HepG2 (cell line): ENCODE data around the gene ZNF17. TPM values are rescaled to one million over a fixed set of nuclear protein-coding genes. Genes with fewer than 3 reads are reported as not detected.

Source experiments
- FOXA1 ChIP-seq, 2 experiments: fragments of 450-650 bp in 1 of 2; sonication (generic) in 1 of 2; formaldehyde crosslinking in 1 of 2; IDR thresholded peaks; 2 replicates each; pipeline versions ENCODE4 v1.4.0 to v1.6.1; 2016 to 2020; ENCODE audit warnings: missing genetic modification reagents in 1 of 2
- FOXA3 ChIP-seq: IDR thresholded peaks from 2 replicates; pipeline ENCODE4 v1.6.1; 2016; ENCODE audit warnings: missing genetic modification reagents, missing compliant biosample characterization
- GPN1 ChIP-seq: sonication (generic); formaldehyde crosslinking; IDR thresholded peaks from 2 replicates; pipeline ENCODE4 v1.5.1; 2020; ENCODE audit warnings: missing genetic modification reagents, borderline replicate concordance
- HIVEP1 ChIP-seq: sonication (generic); formaldehyde crosslinking; IDR thresholded peaks from 2 replicates; pipeline ENCODE4 v1.4.0; 2020; ENCODE audit warnings: mild to moderate bottlenecking, missing genetic modification reagents
- HMG20A ChIP-seq: IDR thresholded peaks from 2 replicates; pipeline ENCODE4 v1.6.1; 2016; ENCODE audit warnings: borderline replicate concordance
- ISL2 ChIP-seq: sonication (generic); formaldehyde crosslinking; IDR thresholded peaks from 2 replicates; pipeline ENCODE4 v1.5.0; 2020; ENCODE audit warnings: missing genetic modification reagents
- PITX1 ChIP-seq: sonication (generic); formaldehyde crosslinking; IDR thresholded peaks from 2 replicates; pipeline ENCODE4 v1.5.1; 2020; ENCODE audit warnings: mild to moderate bottlenecking, missing genetic modification reagents
- SNRNP70 ChIP-seq: fragments of 200-400 bp; formaldehyde crosslinking; IDR thresholded peaks from 2 replicates; pipeline ENCODE4 v1.6.1; 2017; ENCODE audit warnings: mild to moderate bottlenecking, low read depth, low read length, moderate library complexity
- SOX13 ChIP-seq, 3 experiments: fragments of 450-650 bp in 1 of 3; sonication (generic) in 1 of 3; formaldehyde crosslinking in 1 of 3; IDR thresholded peaks in 2 of 3; conservative IDR thresholded peaks in 1 of 3; 2 replicates each; pipeline versions ENCODE4 v1.5.0 to v1.6.1; 2016 to 2020; ENCODE audit warnings: antibody characterized with exemption in 1 of 3, mild to moderate bottlenecking in 1 of 3, missing compliant biosample characterization in 1 of 3, missing genetic modification reagents in 1 of 3, moderate library complexity in 1 of 3
- ZFAT ChIP-seq: sonication (generic); formaldehyde crosslinking; conservative IDR thresholded peaks from 2 replicates; pipeline ENCODE4 v1.8.1; 2023; ENCODE audit warnings: missing genetic modification reagents, inconsistent platforms
- ZKSCAN8 ChIP-seq: IDR thresholded peaks from 2 replicates; pipeline ENCODE4 v1.6.1; 2016; ENCODE audit warnings: borderline replicate concordance, missing genetic modification reagents, missing compliant biosample characterization
- ZMYM2 ChIP-seq: sonication (generic); formaldehyde crosslinking; IDR thresholded peaks from 2 replicates; pipeline ENCODE4 v1.8.0; 2022; ENCODE audit warnings: mild to moderate bottlenecking, missing genetic modification reagents
- ZNF143 ChIP-seq: sonication (generic); formaldehyde crosslinking; IDR thresholded peaks from 2 replicates; pipeline ENCODE4 v1.4.0; 2020; ENCODE audit warnings: missing genetic modification reagents
- ZNF333 ChIP-seq: sonication (generic); formaldehyde crosslinking; IDR thresholded peaks from 2 replicates; pipeline ENCODE4 v1.4.0; 2020; ENCODE audit warnings: mild to moderate bottlenecking, missing genetic modification reagents, borderline replicate concordance
- ZNF430 ChIP-seq: sonication (generic); formaldehyde crosslinking; IDR thresholded peaks from 2 replicates; pipeline ENCODE4 v1.9.0; 2021; ENCODE audit warnings: mild to moderate bottlenecking, missing genetic modification reagents
- ZNF747 ChIP-seq: sonication (generic); formaldehyde crosslinking; IDR thresholded peaks from 2 replicates; pipeline ENCODE4 v1.8.1; 2023; ENCODE audit warnings: missing genetic modification reagents, mild to moderate bottlenecking, borderline replicate concordance
- ZNF777 ChIP-seq: sonication (generic); formaldehyde crosslinking; IDR thresholded peaks from 2 replicates; pipeline ENCODE4 v1.4.0; 2020; ENCODE audit warnings: missing genetic modification reagents
- ZNF891 ChIP-seq: sonication (generic); formaldehyde crosslinking; IDR thresholded peaks from 2 replicates; pipeline ENCODE4 v1.5.0; 2020; ENCODE audit warnings: mild to moderate bottlenecking, missing genetic modification reagents
- polyA plus RNA-seq, 8 experiments: library from polyadenylated mRNA; depleted of rRNA in 3 of 8; stranded (reverse) in 7 of 8; unstranded in 1 of 8; fragments of >200 nt; fragmentation: Illumina TruSeq in 4 of 8; extraction: Trizol in 4 of 8; gene quantifications; 2 replicates each; pipeline versions ENCODE4 v1.2.1 to v1.2.3, GENCODE V29; 2011 to 2016; ENCODE audit warnings: low read depth in 4 of 8, missing spikeins in 1 of 8, mixed read lengths in 1 of 8; ENCODE audit not compliant: insufficient read depth in 1 of 8
- total RNA-seq, 5 experiments: library from RNA; depleted of rRNA; stranded (reverse); fragments of >200 nt; fragmentation: Illumina TruSeq; extraction: Trizol; gene quantifications; 2 replicates each; pipeline ENCODE4 v1.2.3, GENCODE V29; 2016; ENCODE audit warnings: low read depth in 1 of 5
- TF ChIP-seq, protein P1 (sequence below): sonication (generic); formaldehyde crosslinking; IDR thresholded peaks from 2 replicates; pipeline ENCODE4 v1.8.0; 2022; ENCODE audit warnings: missing genetic modification reagents, mild to moderate bottlenecking, inconsistent platforms, borderline replicate concordance
- TF ChIP-seq, protein P2 (sequence below): sonication (generic); formaldehyde crosslinking; IDR thresholded peaks from 2 replicates; pipeline ENCODE4 v1.5.1; 2020; ENCODE audit warnings: mild to moderate bottlenecking, missing genetic modification reagents, moderate library complexity
- TF ChIP-seq, protein P3 (sequence below), 2 experiments: sonication (generic) in 1 of 2; formaldehyde crosslinking in 1 of 2; IDR thresholded peaks; 2 replicates each; pipeline versions ENCODE4 v1.4.0 to v1.6.1; 2018 to 2020; ENCODE audit warnings: missing genetic modification reagents in 2 of 2, borderline replicate concordance in 1 of 2, low read depth in 1 of 2, mild to moderate bottlenecking in 1 of 2, missing biosample characterization in 1 of 2
- TF ChIP-seq, protein P4 (sequence below): sonication (generic); formaldehyde crosslinking; IDR thresholded peaks from 2 replicates; pipeline ENCODE4 v1.8.1; 2023; ENCODE audit warnings: missing genetic modification reagents, mild to moderate bottlenecking, borderline replicate concordance
- TF ChIP-seq, protein P5 (sequence below): IDR thresholded peaks from 2 replicates; pipeline ENCODE4 v1.6.1; 2012; ENCODE audit warnings: low read depth, low read length, improper control_type of control experiment

ZNF17 gene
- total and polyA plus RNA-seq, 2 of the 13 experiments (the other 11 are each of a cell fraction or from before 2014, with no cell fraction given) = 3.7 to 10.1 TPM

DNA sequence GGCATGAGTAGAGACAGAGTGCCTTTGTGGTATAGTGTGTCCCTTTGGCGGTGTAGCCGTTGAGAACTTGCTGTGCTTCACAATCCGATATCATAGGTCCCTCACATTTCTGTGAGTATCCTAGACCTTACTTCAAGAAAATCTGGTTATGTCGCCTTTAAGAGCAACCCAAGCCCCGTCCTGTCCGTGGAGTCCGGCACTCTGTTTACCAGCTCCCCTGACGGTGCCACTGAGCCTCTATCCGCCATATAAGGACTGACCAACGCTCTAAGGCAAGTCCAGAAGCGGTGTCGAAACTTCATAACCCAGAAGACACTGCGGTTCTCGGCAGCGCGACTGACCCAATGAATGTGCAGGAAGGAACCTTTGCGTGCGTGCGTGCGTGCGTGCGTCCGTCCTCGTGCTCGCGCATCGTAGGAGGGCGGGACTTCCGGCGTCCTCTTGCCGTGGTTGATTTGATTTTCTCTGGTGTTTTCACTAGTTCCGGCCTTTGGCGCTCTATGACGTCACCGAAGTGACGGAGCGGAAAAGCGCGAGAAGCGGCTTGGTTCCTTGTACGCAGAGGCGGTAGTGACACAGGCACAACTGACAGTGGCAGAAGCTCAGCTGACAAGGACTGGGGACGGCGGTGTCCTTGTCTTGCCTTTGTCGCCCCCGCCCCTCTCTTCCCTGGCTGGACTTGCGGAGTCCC is 47.8 kb upstream of the ZNF17 start, which contains the start of the genes TRAPPC2B and ZNF547 (continued):
- TF ChIP-seq ZNF747 (CRISPR knock-in tag) = no peak; the same call in 1 of the 2 replicates
- TF ChIP-seq GPN1 = no peak
- TF ChIP-seq ZFAT = no peak
- TF ChIP-seq PITX1 = no peak
- no peak for TF ChIP-seq ZNF333
- TF ChIP-seq, protein P1, sequence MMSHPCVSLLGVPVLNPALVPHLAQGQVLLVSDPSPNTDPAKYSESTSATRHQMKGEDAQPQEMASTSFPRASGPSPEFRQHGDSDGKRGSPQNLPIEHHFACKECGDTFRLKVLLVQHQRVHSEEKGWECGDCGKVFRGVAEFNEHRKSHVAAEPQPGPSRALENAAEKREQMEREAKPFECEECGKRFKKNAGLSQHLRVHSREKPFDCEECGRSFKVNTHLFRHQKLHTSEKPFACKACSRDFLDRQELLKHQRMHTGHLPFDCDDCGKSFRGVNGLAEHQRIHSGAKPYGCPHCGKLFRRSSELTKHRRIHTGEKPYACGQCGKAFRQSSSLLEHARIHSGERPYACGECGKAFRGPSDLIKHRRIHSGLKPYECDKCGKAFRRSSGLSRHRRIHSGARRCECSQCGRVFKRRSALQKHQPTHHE (CRISPR knock-in tag) = no peak
- no peak; the same call in none of the 2 replicates for TF ChIP-seq ISL2 (CRISPR knock-in tag)
- peak; percentile 41; the same call in 1 of the 2 replicates for TF ChIP-seq ZNF777 (CRISPR knock-in tag)
- TF ChIP-seq, protein P2, sequence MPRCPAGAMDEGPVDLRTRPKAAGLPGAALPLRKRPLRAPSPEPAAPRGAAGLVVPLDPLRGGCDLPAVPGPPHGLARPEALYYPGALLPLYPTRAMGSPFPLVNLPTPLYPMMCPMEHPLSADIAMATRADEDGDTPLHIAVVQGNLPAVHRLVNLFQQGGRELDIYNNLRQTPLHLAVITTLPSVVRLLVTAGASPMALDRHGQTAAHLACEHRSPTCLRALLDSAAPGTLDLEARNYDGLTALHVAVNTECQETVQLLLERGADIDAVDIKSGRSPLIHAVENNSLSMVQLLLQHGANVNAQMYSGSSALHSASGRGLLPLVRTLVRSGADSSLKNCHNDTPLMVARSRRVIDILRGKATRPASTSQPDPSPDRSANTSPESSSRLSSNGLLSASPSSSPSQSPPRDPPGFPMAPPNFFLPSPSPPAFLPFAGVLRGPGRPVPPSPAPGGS (CRISPR knock-in tag) = peak; percentile 77; the same call in 1 of the 2 replicates
- TF ChIP-seq, protein P3, sequence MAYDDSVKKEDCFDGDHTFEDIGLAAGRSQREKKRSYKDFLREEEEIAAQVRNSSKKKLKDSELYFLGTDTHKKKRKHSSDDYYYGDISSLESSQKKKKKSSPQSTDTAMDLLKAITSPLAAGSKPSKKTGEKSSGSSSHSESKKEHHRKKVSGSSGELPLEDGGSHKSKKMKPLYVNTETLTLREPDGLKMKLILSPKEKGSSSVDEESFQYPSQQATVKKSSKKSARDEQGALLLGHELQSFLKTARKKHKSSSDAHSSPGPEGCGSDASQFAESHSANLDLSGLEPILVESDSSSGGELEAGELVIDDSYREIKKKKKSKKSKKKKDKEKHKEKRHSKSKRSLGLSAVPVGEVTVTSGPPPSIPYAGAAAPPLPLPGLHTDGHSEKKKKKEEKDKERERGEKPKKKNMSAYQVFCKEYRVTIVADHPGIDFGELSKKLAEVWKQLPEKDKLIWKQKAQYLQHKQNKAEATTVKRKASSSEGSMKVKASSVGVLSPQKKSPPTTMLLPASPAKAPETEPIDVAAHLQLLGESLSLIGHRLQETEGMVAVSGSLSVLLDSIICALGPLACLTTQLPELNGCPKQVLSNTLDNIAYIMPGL (CRISPR knock-in tag; IDR thresholded peaks at IDR 0.05; ENCODE audit: borderline replicate concordance in 1 of 2, low read depth in 1 of 2) = peak; percentile 72 to 76; a peak in 2 of 4 replicates
- TF ChIP-seq, protein P4, sequence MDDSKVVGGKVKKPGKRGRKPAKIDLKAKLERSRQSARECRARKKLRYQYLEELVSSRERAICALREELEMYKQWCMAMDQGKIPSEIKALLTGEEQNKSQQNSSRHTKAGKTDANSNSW (CRISPR knock-in tag) = 0 out of 2 replicates have a peak, but pooled peaks have one; percentile 73
- TF ChIP-seq SOX13 (IDR thresholded peaks at IDR 0.05) = no peak
- no peak for TF ChIP-seq SOX13 (CRISPR knock-in tag; conservative IDR thresholded peaks at IDR 0.05 in 1 of 2, IDR thresholded peaks at IDR 0.05 in 1 of 2)
- TF ChIP-seq ZMYM2 = peak; percentile 90
- no peak for TF ChIP-seq ZNF430 (CRISPR knock-in tag)
- TF ChIP-seq FOXA3 (CRISPR knock-in tag) = peak; percentile 60; the same call in 1 of the 2 replicates
- no peak; the same call in 1 of the 2 replicates for TF ChIP-seq ZNF891 (CRISPR knock-in tag)
- no peak for TF ChIP-seq HIVEP1 (CRISPR knock-in tag)
- TF ChIP-seq HMG20A (CRISPR knock-in tag) = no peak
- TF ChIP-seq, protein P5, sequence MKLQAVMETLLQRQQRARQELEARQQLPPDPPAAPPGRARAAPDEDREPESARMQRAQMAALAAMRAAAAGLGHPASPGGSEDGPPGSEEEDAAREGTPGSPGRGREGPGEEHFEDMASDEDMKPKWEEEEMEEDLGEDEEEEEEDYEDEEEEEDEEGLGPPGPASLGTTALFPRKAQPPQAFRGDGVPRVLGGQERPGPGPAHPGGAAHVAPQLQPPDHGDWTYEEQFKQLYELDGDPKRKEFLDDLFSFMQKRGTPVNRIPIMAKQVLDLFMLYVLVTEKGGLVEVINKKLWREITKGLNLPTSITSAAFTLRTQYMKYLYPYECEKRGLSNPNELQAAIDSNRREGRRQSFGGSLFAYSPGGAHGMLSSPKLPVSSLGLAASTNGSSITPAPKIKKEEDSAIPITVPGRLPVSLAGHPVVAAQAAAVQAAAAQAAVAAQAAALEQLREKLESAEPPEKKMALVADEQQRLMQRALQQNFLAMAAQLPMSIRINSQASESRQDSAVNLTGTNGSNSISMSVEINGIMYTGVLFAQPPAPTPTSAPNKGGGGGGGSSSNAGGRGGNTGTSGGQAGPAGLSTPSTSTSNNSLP = no peak
- no peak for TF ChIP-seq ZKSCAN8 (CRISPR knock-in tag)
- no peak for TF ChIP-seq SNRNP70
- no peak for TF ChIP-seq FOXA1 (IDR thresholded peaks at IDR 0.05)
- TF ChIP-seq FOXA1 (CRISPR knock-in tag; IDR thresholded peaks at IDR 0.05) = peak; percentile 51
- peak; percentile 98 for TF ChIP-seq ZNF143 (CRISPR knock-in tag)
